ENCODE measurements around the gene PLSCR4.

GRCh38 chr3:146195030-146195429, 55.9 kb downstream of the PLSCR4 start:
- TF ChIP-seq, protein P1, sequence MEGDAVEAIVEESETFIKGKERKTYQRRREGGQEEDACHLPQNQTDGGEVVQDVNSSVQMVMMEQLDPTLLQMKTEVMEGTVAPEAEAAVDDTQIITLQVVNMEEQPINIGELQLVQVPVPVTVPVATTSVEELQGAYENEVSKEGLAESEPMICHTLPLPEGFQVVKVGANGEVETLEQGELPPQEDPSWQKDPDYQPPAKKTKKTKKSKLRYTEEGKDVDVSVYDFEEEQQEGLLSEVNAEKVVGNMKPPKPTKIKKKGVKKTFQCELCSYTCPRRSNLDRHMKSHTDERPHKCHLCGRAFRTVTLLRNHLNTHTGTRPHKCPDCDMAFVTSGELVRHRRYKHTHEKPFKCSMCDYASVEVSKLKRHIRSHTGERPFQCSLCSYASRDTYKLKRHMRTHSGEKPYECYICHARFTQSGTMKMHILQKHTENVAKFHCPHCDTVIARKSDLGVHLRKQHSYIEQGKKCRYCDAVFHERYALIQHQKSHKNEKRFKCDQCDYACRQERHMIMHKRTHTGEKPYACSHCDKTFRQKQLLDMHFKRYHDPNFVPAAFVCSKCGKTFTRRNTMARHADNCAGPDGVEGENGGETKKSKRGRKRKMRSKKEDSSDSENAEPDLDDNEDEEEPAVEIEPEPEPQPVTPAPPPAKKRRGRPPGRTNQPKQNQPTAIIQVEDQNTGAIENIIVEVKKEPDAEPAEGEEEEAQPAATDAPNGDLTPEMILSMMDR (IDR thresholded peaks at IDR 0.05; ENCODE audit: insufficient read depth, low read depth, low read length) = no peak
- TF ChIP-seq EZH2 (IDR thresholded peaks at IDR 0.05; ENCODE audit: insufficient read depth, low read length) = no peak

Measured in astrocyte (in vitro differentiated cells and primary cell).